Pulmonary artery endothelial cell (primary cell): ENCODE measurements around the gene KRT23. TPM values are rescaled to one million over a fixed set of nuclear protein-coding genes. Genes with fewer than 3 reads are reported as not detected.

Source experiments
- DNase-seq: peaks from one replicate; pipeline ENCODE4 v3.0.0-alpha.2; 2011; ENCODE audit warnings: low read depth, low spot score
- total RNA-seq: library from RNA; depleted of rRNA; stranded (reverse); fragments of >200 nt; gene quantifications from 2 replicates; pipeline ENCODE4 v1.2.3, GENCODE V29; 2014

Gene KRT23
- total RNA-seq: not detected in 2 replicates

GRCh38 chr17:40937384-40937819, at the start of gene KRT23:
Gene KRT23, minus strand, starts transcription at chr17:40937646. Its CDS starts 1,043 bp downstream, at chr17:40936603.
- DNase-seq: no peak

- DNase-seq: no peak
Measured at GRCh38 chr17:40986920-40987319, 49.5 kb upstream of the KRT23 start.

- DNase-seq: no peak
Measured at GRCh38 chr17:40984226-40984625, 46.8 kb upstream of the KRT23 start, which contains the start of gene KRT40. Gene KRT40, minus strand, starts transcription at chr17:40984326. Its CDS starts 53 bp downstream, at chr17:40984273.

GRCh38 chr17:40981115-40981514, 43.7 kb upstream of the KRT23 start:
- no peak for DNase-seq

- DNase-seq: no peak
Measured at GRCh38 chr17:40980596-40980995, 43.1 kb upstream of the KRT23 start.

GRCh38 chr17:40980117-40980516, 42.7 kb upstream of the KRT23 start:
- no peak for DNase-seq

- DNase-seq: no peak
Measured at GRCh38 chr17:40978575-40979151, 41.2 kb upstream of the KRT23 start.

GRCh38 chr17:40975516-40975915, 38.1 kb upstream of the KRT23 start:
- no peak for DNase-seq

GRCh38 chr17:40974366-40974765, 36.9 kb upstream of the KRT23 start:
- no peak for DNase-seq

- no peak for DNase-seq
Measured at GRCh38 chr17:40967582-40967981, 30.1 kb upstream of the KRT23 start.

GRCh38 chr17:40966848-40967247, 29.4 kb upstream of the KRT23 start, which contains the start of gene KRT39:
Gene KRT39, minus strand, starts transcription at chr17:40966948. Its CDS starts 92 bp downstream, at chr17:40966856.
- no peak for DNase-seq

GRCh38 chr17:40963838-40964237, 26.4 kb upstream of the KRT23 start:
- no peak for DNase-seq

- DNase-seq: no peak
Measured at GRCh38 chr17:40962059-40962561, 24.7 kb upstream of the KRT23 start.

- DNase-seq: no peak
Measured at GRCh38 chr17:40961591-40961990, 24.1 kb upstream of the KRT23 start.

GRCh38 chr17:40960144-40960543, 22.7 kb upstream of the KRT23 start:
- DNase-seq: no peak

- no peak for DNase-seq
Measured at GRCh38 chr17:40958086-40958953, 20.9 kb upstream of the KRT23 start.

GRCh38 chr17:40956401-40957254, 19.2 kb upstream of the KRT23 start:
- DNase-seq: no peak

- DNase-seq: no peak
Measured at GRCh38 chr17:40953881-40954280, 16.4 kb upstream of the KRT23 start.

- DNase-seq: no peak
Measured at GRCh38 chr17:40952661-40953060, 15.2 kb upstream of the KRT23 start.

- DNase-seq: no peak
Measured at GRCh38 chr17:40952154-40952553, 14.7 kb upstream of the KRT23 start.

- no peak for DNase-seq
Measured at GRCh38 chr17:40951011-40951622, 13.7 kb upstream of the KRT23 start.
